Activated T-helper 1 cell treated with anti-CD3 and anti-CD28 coated beads, Interleukin-12 subunit alpha, Interleukin-12 subunit beta, Interleukin-2, Interleukin-4 antibody, amounts not matched to agents 30 ng/mL and 10 ng/mL and 1 ng/mL, durations not matched to agents 14 hours and 24 hours and 36 hours (primary cell): Measurements from ENCODE around the gene NRXN3. TPM values are rescaled to one million over a fixed set of nuclear protein-coding genes. Genes with fewer than 3 reads are reported as not detected.

Experiments used
- DNase-seq: peaks from one replicate; pipeline ENCODE4 v3.0.0; 2021; ENCODE audit warnings: low spot score
- H3K27ac Mint-ChIP-seq: one replicate; pipeline ENCODE4 v1.8.0; 2021; ENCODE audit warnings: mild to moderate bottlenecking, mixed read lengths
- H3K27me3 Mint-ChIP-seq: one replicate; pipeline ENCODE4 v1.8.0; 2022; ENCODE audit warnings: mild to moderate bottlenecking, moderate library complexity, mixed read lengths; ENCODE audit not compliant: insufficient read depth
- H3K36me3 Mint-ChIP-seq: one replicate; pipeline ENCODE4 v1.8.0; 2021; ENCODE audit warnings: low read depth, mixed read lengths
- H3K4me1 Mint-ChIP-seq: one replicate; pipeline ENCODE4 v1.8.0; 2021; ENCODE audit warnings: low read depth, mixed read lengths
- H3K4me3 Mint-ChIP-seq: one replicate; pipeline ENCODE4 v1.8.0; 2021; ENCODE audit warnings: mild to moderate bottlenecking, moderate library complexity, mixed read lengths
- H3K9me3 Mint-ChIP-seq: one replicate; pipeline ENCODE4 v1.8.0; 2021; ENCODE audit warnings: mixed read lengths
- intact Hi-C: fragments of 100-400 bp; cut with micrococcal nuclease; formaldehyde crosslinking; loops from one replicate; pipeline ENCODE4 v1.15.1; 2024
- total RNA-seq: library from RNA; stranded (reverse); gene quantifications from 2 replicates; pipeline ENCODE4 v1.2.3, GENCODE V29; 2022

Gene NRXN3
- total RNA-seq, 1 donor from 2014 or later, result not detected

- DNase-seq, result no peak
- no peaks in the 10 kb centered on the region for H3K27me3 Mint-ChIP-seq
- H3K4me1 Mint-ChIP-seq, result no peaks in the 10 kb centered on the region
- no peak overlapping the region for H3K4me3 Mint-ChIP-seq
- H3K36me3 Mint-ChIP-seq, result no peaks in the 10 kb centered on the region
- H3K9me3 Mint-ChIP-seq, result no peaks in the 10 kb centered on the region
- intact Hi-C loops, result no loop called here
- H3K27ac Mint-ChIP-seq, result no peak overlapping the region
These were observed 17.7 kb upstream of the NRXN3 start for GRCh38 chr14:78152201-78153063.

- no peaks in the 10 kb centered on the region for H3K9me3 Mint-ChIP-seq
These were observed 17.2 kb upstream of the NRXN3 start for GRCh38 chr14:78153064-78153341.

GRCh38 chr14:78154827-78155226 is 15.3 kb upstream of the NRXN3 start:
- Mint-ChIP-seq H3K27ac (no peak overlapping the region), H3K4me3 (no peak overlapping the region), H3K9me3 (no peaks in the 10 kb centered on the region), H3K4me1 (no peaks in the 10 kb centered on the region), H3K27me3 (no peaks in the 10 kb centered on the region), H3K36me3 (no peaks in the 10 kb centered on the region)
- DNase-seq, result no peak
- intact Hi-C loops, result no loop called here

More at GRCh38 chr14:78153064-78153341, 17.2 kb upstream of the NRXN3 start:
- Mint-ChIP-seq H3K27me3 (no peaks in the 10 kb centered on the region), H3K36me3 (no peaks in the 10 kb centered on the region), H3K27ac (no peak overlapping the region), H3K4me1 (no peaks in the 10 kb centered on the region), H3K4me3 (no peak overlapping the region)
- DNase-seq, result no peak
- intact Hi-C loops, result no loop called here

- intact Hi-C loops, result no loop called here
- Mint-ChIP-seq H3K27ac (no peak overlapping the region), H3K4me3 (no peak overlapping the region), H3K9me3 (no peaks in the 10 kb centered on the region), H3K36me3 (no peaks in the 10 kb centered on the region), H3K27me3 (no peaks in the 10 kb centered on the region), H3K4me1 (no peaks in the 10 kb centered on the region)
- DNase-seq, result no peak
These were observed 14.0 kb upstream of the NRXN3 start for GRCh38 chr14:78156196-78156595.

GRCh38 chr14:78157494-78158437 is 12.4 kb upstream of the NRXN3 start:
- H3K36me3 Mint-ChIP-seq, result no peaks in the 10 kb centered on the region
- no peak for DNase-seq
- H3K9me3 Mint-ChIP-seq, result no peaks in the 10 kb centered on the region
- no peaks in the 10 kb centered on the region for H3K4me1 Mint-ChIP-seq
- H3K4me3 Mint-ChIP-seq, result no peak overlapping the region
- no peak overlapping the region for H3K27ac Mint-ChIP-seq
- no peaks in the 10 kb centered on the region for H3K27me3 Mint-ChIP-seq
- intact Hi-C loops, result no loop called here

GRCh38 chr14:78162202-78162601 is 8.0 kb upstream of the NRXN3 start:
- H3K4me3 Mint-ChIP-seq, result no peak overlapping the region
- DNase-seq, result no peak
- no peaks in the 10 kb centered on the region for H3K9me3 Mint-ChIP-seq
- no peaks in the 10 kb centered on the region for H3K36me3 Mint-ChIP-seq
- H3K27ac Mint-ChIP-seq, result no peak overlapping the region
- peaks cover 2% of the 10 kb centered on the region for H3K27me3 Mint-ChIP-seq
- intact Hi-C loops, result loop anchor here (10.0 kb wide), 1 partner anchor 433 kb away; no protein-coding TSS in a partner anchor
- no peaks in the 10 kb centered on the region for H3K4me1 Mint-ChIP-seq

GRCh38 chr14:78164226-78164853 is 5.8 kb upstream of the NRXN3 start:
- Mint-ChIP-seq H3K27ac (no peak overlapping the region), H3K36me3 (no peaks in the 10 kb centered on the region), H3K27me3 (peaks cover 2% of the 10 kb centered on the region), H3K4me3 (no peak overlapping the region), H3K9me3 (no peaks in the 10 kb centered on the region), H3K4me1 (no peaks in the 10 kb centered on the region)
- DNase-seq, result no peak
- intact Hi-C loops, result loop anchor here (10.0 kb wide), 1 partner anchor 430 kb away; no protein-coding TSS in a partner anchor

GRCh38 chr14:78172428-78172827 is 2.3 kb downstream of the NRXN3 start:
- H3K36me3 Mint-ChIP-seq, result no peaks in the 10 kb centered on the region
- no peak for DNase-seq
- intact Hi-C loops, result no loop called here
- no peaks in the 10 kb centered on the region for H3K4me1 Mint-ChIP-seq
- no peak overlapping the region for H3K27ac Mint-ChIP-seq
- H3K4me3 Mint-ChIP-seq, result no peak overlapping the region
- no peaks in the 10 kb centered on the region for H3K9me3 Mint-ChIP-seq
- peaks cover 6% of the 10 kb centered on the region for H3K27me3 Mint-ChIP-seq

- Mint-ChIP-seq H3K27ac (no peak overlapping the region), H3K36me3 (no peaks in the 10 kb centered on the region), H3K9me3 (no peaks in the 10 kb centered on the region), H3K4me1 (no peaks in the 10 kb centered on the region), H3K27me3 (peaks cover 6% of the 10 kb centered on the region), H3K4me3 (no peak overlapping the region)
- no peak for DNase-seq
- intact Hi-C loops, result no loop called here
These were observed 3.3 kb downstream of the NRXN3 start for GRCh38 chr14:78173346-78174035.

GRCh38 chr14:78175412-78175811 is 5.2 kb downstream of the NRXN3 start:
- intact Hi-C loops, result loop anchor here (5.0 kb wide), 1 partner anchor 332 kb away; no protein-coding TSS in a partner anchor
- H3K4me1 Mint-ChIP-seq, result no peaks in the 10 kb centered on the region
- no peaks in the 10 kb centered on the region for H3K36me3 Mint-ChIP-seq
- no peak for DNase-seq
- H3K27me3 Mint-ChIP-seq, result peaks cover 6% of the 10 kb centered on the region
- no peak overlapping the region for H3K4me3 Mint-ChIP-seq
- no peaks in the 10 kb centered on the region for H3K9me3 Mint-ChIP-seq
- H3K27ac Mint-ChIP-seq, result no peak overlapping the region

- Mint-ChIP-seq H3K27me3 (peaks cover 1% of the 10 kb centered on the region), H3K4me3 (no peak overlapping the region), H3K4me1 (no peaks in the 10 kb centered on the region), H3K27ac (no peak overlapping the region), H3K36me3 (no peaks in the 10 kb centered on the region), H3K9me3 (no peaks in the 10 kb centered on the region)
- DNase-seq, result no peak
- intact Hi-C loops, result loop anchor here (5.0 kb wide), 1 partner anchor 329 kb away; no protein-coding TSS in a partner anchor
These were observed 7.9 kb downstream of the NRXN3 start for GRCh38 chr14:78178071-78178470.

GRCh38 chr14:78178971-78179370 is 8.8 kb downstream of the NRXN3 start:
- peaks cover 1% of the 10 kb centered on the region for H3K27me3 Mint-ChIP-seq
- no peak overlapping the region for H3K27ac Mint-ChIP-seq
- H3K9me3 Mint-ChIP-seq, result no peaks in the 10 kb centered on the region
- intact Hi-C loops, result loop anchor here (5.0 kb wide), 1 partner anchor 328 kb away; no protein-coding TSS in a partner anchor
- no peak for DNase-seq
- no peak overlapping the region for H3K4me3 Mint-ChIP-seq
- no peaks in the 10 kb centered on the region for H3K4me1 Mint-ChIP-seq
- no peaks in the 10 kb centered on the region for H3K36me3 Mint-ChIP-seq
